Right lobe of liver (tissue), 4 donors: ENCODE data around the gene PPM1A.

Experiments
- CTCF ChIP-seq, 4 donors: fragments of 200-600 bp in 3 of 4; fragments of 450-650 bp in 1 of 4; IDR thresholded peaks; one replicate each; pipeline versions ENCODE4 v1.5.1 to v1.8.0; 2016 to 2022; ENCODE audit warnings: antibody characterized with exemption in 4 of 4, mild to moderate bottlenecking in 2 of 4
- POLR2A ChIP-seq: fragments of 450-650 bp; IDR thresholded peaks from one replicate; pipeline ENCODE4 v1.6.1; 2017; ENCODE audit warnings: antibody characterized with exemption, mild to moderate bottlenecking
- donor health status: DM: no; HTN: no; CAD: no.
- donor health status: DM: no; HTN: no; CAD: no.
- donor health status: DM: no; HTN: yes; CAD: no.

- TF ChIP-seq CTCF (IDR thresholded peaks at IDR 0.05), result no peak
- no peak for TF ChIP-seq POLR2A
Measured at GRCh38 chr14:60315196-60315990, 66.4 kb downstream of the PPM1A start.
